SK-N-SH (cell line): ENCODE results near the gene GALNT13. TPM values are rescaled to one million over a fixed set of nuclear protein-coding genes. Genes with fewer than 3 reads are reported as not detected.

Experiments used
- CTCF ChIA-PET: fragments of 300-600, 350-600 bp; formaldehyde crosslinking; extraction: SDS; loops from one replicate; lab custom pipeline; 2021; lab: Yijun Ruan, JAX
- POLR2A ChIA-PET: fragments of 350-600 bp; sonication (Branson Sonifier 250); formaldehyde crosslinking; extraction: SDS; loops from one replicate; lab custom pipeline; 2020; ENCODE audit warnings: antibody characterized with exemption, inconsistent platforms; lab: Yijun Ruan, JAX
- DNase-seq: peaks from one replicate; pipeline ENCODE4 v3.0.0; 2012
- H2AFZ ChIP-seq: fragments of 200-600 bp; sonication (generic); 2 replicates; pipeline ENCODE4 v1.8.1; 2016; ENCODE audit warnings: antibody characterized with exemption, mild to moderate bottlenecking, low read depth
- H3F3A ChIP-seq: fragments of 200-600 bp; sonication (generic); replicated peaks from 2 replicates; pipeline ENCODE3; 2016; ENCODE audit warnings: antibody characterized with exemption, mild to moderate bottlenecking; ENCODE audit not compliant: insufficient read depth
- H3K27ac ChIP-seq, 2 experiments: fragments of 200-500 bp in 1 of 2; fragments of 200-600 bp in 1 of 2; sonication (Bioruptor generic) in 1 of 2; sonication (generic), shearing (Covaris generic) in 1 of 2; 2 replicates each; pipeline versions ENCODE4 v1.5.1 to v1.6.1; 2014 to 2016; ENCODE audit warnings: low read depth in 2 of 2, inconsistent platforms in 1 of 2, low read length in 1 of 2, mild to moderate bottlenecking in 1 of 2, mixed read lengths in 1 of 2
- H3K27me3 ChIP-seq: fragments of 200-600 bp; sonication (generic), shearing (Covaris generic); 2 replicates; pipeline ENCODE4 v1.6.1; 2016; ENCODE audit warnings: mixed run types; ENCODE audit not compliant: insufficient read depth
- H3K36me3 ChIP-seq, 2 experiments: fragments of 200-500 bp in 1 of 2; fragments of 200-600 bp in 1 of 2; sonication (Bioruptor generic) in 1 of 2; sonication (generic) in 1 of 2; replicated peaks in 1 of 2; 2 replicates each; pipeline versions ENCODE3 to v1.5.1; 2014 to 2016; ENCODE audit warnings: low read length in 1 of 2, mild to moderate bottlenecking in 1 of 2; ENCODE audit not compliant: insufficient read depth in 2 of 2, control insufficient read depth in 1 of 2
- H3K4me1 ChIP-seq, 2 experiments: fragments of 200-500 bp in 1 of 2; fragments of 200-600 bp in 1 of 2; sonication (Bioruptor generic) in 1 of 2; sonication (generic), shearing (Covaris generic) in 1 of 2; 2 replicates each; pipeline versions ENCODE4 v1.5.1 to v1.6.1; 2014 to 2016; ENCODE audit warnings: low read depth in 1 of 2, low read length in 1 of 2, mixed run types in 1 of 2; ENCODE audit not compliant: insufficient read depth in 2 of 2, control insufficient read depth in 1 of 2
- H3K4me2 ChIP-seq: fragments of 200-600 bp; sonication (generic), shearing (Covaris generic); 2 replicates; pipeline ENCODE4 v1.6.1; 2017; ENCODE audit warnings: mixed run types
- H3K4me3 ChIP-seq, 2 experiments: fragments of 200-500 bp in 1 of 2; fragments of 200-600 bp in 1 of 2; sonication (Bioruptor generic) in 1 of 2; sonication (generic), shearing (Covaris generic) in 1 of 2; 2 replicates each; pipeline versions ENCODE4 v1.5.1 to v1.8.1; 2014 to 2016; ENCODE audit warnings: low read depth in 2 of 2, inconsistent platforms in 1 of 2, low read length in 1 of 2, mild to moderate bottlenecking in 1 of 2, mixed read lengths in 1 of 2, moderate library complexity in 1 of 2
- H3K79me2 ChIP-seq: fragments of 200-600 bp; sonication (generic); 2 replicates; pipeline ENCODE4 v1.8.1; 2017; ENCODE audit warnings: mild to moderate bottlenecking; ENCODE audit not compliant: insufficient read depth
- H3K9ac ChIP-seq: fragments of 200-600 bp; sonication (generic); 2 replicates; pipeline ENCODE4 v1.6.1; 2017; ENCODE audit warnings: mixed run types
- H3K9me2 ChIP-seq: fragments of 200-600 bp; sonication (generic); 2 replicates; pipeline ENCODE4 v1.6.1; 2017; ENCODE audit warnings: mixed run types
- H3K9me3 ChIP-seq: fragments of 200-600 bp; sonication (generic); 2 replicates; pipeline ENCODE4 v1.6.1; 2017; ENCODE audit warnings: mixed run types, mild to moderate bottlenecking, moderate library complexity
- H4K20me1 ChIP-seq: fragments of 200-600 bp; sonication (generic); 2 replicates; pipeline ENCODE4 v1.6.1; 2017; ENCODE audit warnings: mild to moderate bottlenecking, mixed run types; ENCODE audit not compliant: insufficient read depth
- CHD2 ChIP-seq: fragments of 150-350 bp; IDR thresholded peaks from 2 replicates; pipeline ENCODE4 v1.6.1; 2018; ENCODE audit warnings: low read length; ENCODE audit not compliant: partially characterized antibody
- ELF1 ChIP-seq: IDR thresholded peaks from 2 replicates; pipeline ENCODE4 v1.4.0; 2012
- EP300 ChIP-seq, 2 experiments: IDR thresholded peaks; 2 replicates each; pipeline versions ENCODE4 v1.4.0 to v1.6.1; 2012; ENCODE audit warnings: borderline replicate concordance in 1 of 2, low read depth in 1 of 2, low read length in 1 of 2
- GABPA ChIP-seq: IDR thresholded peaks from 2 replicates; pipeline ENCODE4 v1.4.0; 2012; ENCODE audit warnings: low read depth, mild to moderate bottlenecking
- IRF3 ChIP-seq: fragments of 150-350 bp; IDR thresholded peaks from 2 replicates; pipeline ENCODE4 v1.6.1; 2016; ENCODE audit warnings: mild to moderate bottlenecking, low read depth, low read length
- JUND ChIP-seq: IDR thresholded peaks from 2 replicates; pipeline ENCODE4 v1.4.0; 2012
- MAX ChIP-seq: IDR thresholded peaks from 2 replicates; pipeline ENCODE4 v1.4.0; 2012; ENCODE audit warnings: low read depth
- MXI1 ChIP-seq: IDR thresholded peaks from 2 replicates; pipeline ENCODE4 v1.6.1; 2012; ENCODE audit warnings: mild to moderate bottlenecking, low read depth, low read length, improper control_type of control experiment
- NFIC ChIP-seq: IDR thresholded peaks from 2 replicates; pipeline ENCODE4 v1.4.0; 2012; ENCODE audit warnings: borderline replicate concordance
- NRF1 ChIP-seq: IDR thresholded peaks from 2 replicates; pipeline ENCODE4 v1.6.1; 2012; ENCODE audit warnings: low read depth, mild to moderate bottlenecking, low read length
- RAD21 ChIP-seq: IDR thresholded peaks from 2 replicates; pipeline ENCODE4 v1.6.1; 2012; ENCODE audit warnings: mild to moderate bottlenecking, low read length
- RCOR1 ChIP-seq: fragments of 150-350 bp; IDR thresholded peaks from 2 replicates; pipeline ENCODE4 v1.6.1; 2017; ENCODE audit warnings: antibody characterized with exemption, low read length
- SIN3A ChIP-seq: IDR thresholded peaks from 2 replicates; pipeline ENCODE4 v1.6.1; 2012; ENCODE audit warnings: low read depth, mild to moderate bottlenecking, low read length, moderate library complexity, borderline replicate concordance
- SMC3 ChIP-seq: IDR thresholded peaks from 2 replicates; pipeline ENCODE4 v1.6.1; 2012; ENCODE audit warnings: low read depth, low read length, improper control_type of control experiment
- TAF1 ChIP-seq: IDR thresholded peaks from 2 replicates; pipeline ENCODE4 v1.6.1; 2012; ENCODE audit warnings: low read depth, mild to moderate bottlenecking, low read length, moderate library complexity, borderline replicate concordance
- TCF12 ChIP-seq: IDR thresholded peaks from 2 replicates; pipeline ENCODE4 v1.4.0; 2012
- TEAD4 ChIP-seq: IDR thresholded peaks from 2 replicates; pipeline ENCODE4 v1.4.0; 2012; ENCODE audit warnings: mild to moderate bottlenecking, borderline replicate concordance; ENCODE audit not compliant: insufficient read depth
- USF1 ChIP-seq: IDR thresholded peaks from 2 replicates; pipeline ENCODE4 v1.4.0; 2012; ENCODE audit warnings: low read depth, borderline replicate concordance
- USF2 ChIP-seq: fragments of 150-350 bp; IDR thresholded peaks from 2 replicates; pipeline ENCODE4 v1.6.1; 2017; ENCODE audit warnings: antibody characterized with exemption, low read length, low read depth, borderline replicate concordance
- WGBS: methylation state at CpG from one replicate; pipeline ENCODE4 v1.1.6; 2017; ENCODE audit warnings: low lambda C conversion rate; 5-methylcytosine and 5-hydroxymethylcytosine counted together
- polyA plus RNA-seq, 3 experiments: library from polyadenylated mRNA; depleted of rRNA; stranded (reverse); fragments of >200 nt; gene quantifications; 2 replicates each; pipeline ENCODE4 v1.2.3, GENCODE V29; 2012
- TF ChIP-seq, protein P1 (sequence below): IDR thresholded peaks from 2 replicates; pipeline ENCODE4 v1.4.0; 2012; ENCODE audit warnings: low read depth, borderline replicate concordance

The GALNT13 gene
- polyA plus RNA-seq, 1 of the 3 experiments (the other 2 are of a cell fraction): 0.33 TPM

DNA sequence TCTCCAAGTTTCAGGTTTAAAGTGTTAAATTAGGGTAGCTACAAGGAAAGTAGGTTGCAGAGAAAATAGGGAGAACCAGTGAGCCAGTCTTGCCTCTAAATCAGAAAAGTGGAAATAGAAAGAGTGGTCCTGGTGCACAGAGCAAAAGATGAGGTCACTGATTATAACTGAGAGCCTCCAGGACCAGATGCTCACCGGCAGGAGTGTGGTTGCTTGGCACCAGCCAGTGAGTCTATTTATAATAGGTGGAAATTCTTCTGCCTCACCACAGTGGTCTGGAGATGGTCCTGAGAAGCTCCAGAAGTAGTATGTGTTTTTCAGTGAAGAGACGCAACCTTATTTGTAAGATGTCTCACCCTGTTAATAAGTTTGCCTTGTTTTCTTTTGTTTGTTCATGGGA is 452.9 kb downstream of the GALNT13 start:
- Histone ChIP-seq H3F3A (no peaks in the 10 kb centered on the region), H4K20me1 (no peaks in the 10 kb centered on the region), H2AFZ (no peak overlapping the region), H3K27ac (peak overlapping the region in 1 of 2 experiments; percentile 67; a peak in 2 of 4 replicates), H3K79me2 (no peaks in the 10 kb centered on the region), H3K9me2 (no peaks in the 10 kb centered on the region), H3K4me2 (no peak overlapping the region), H3K4me3 (no peak overlapping the region), H3K36me3 (no peaks in the 10 kb centered on the region), H3K4me1 (peaks cover 0 to 5% of the 10 kb centered on the region in 2 experiments; a peak in 1 of 4 replicates), H3K27me3 (no peaks in the 10 kb centered on the region), H3K9me3 (no peaks in the 10 kb centered on the region), H3K9ac (no peak overlapping the region)
- WGBS: 54% methylated on average over 2 of the region's 2 CpGs
- ChIA-PET CTCF (interaction anchor here (1.0 to 2.4 kb wide), 2 partner anchors 32 to 50 kb away, joined by 3 to 8 read pairs; no protein-coding TSS in a partner anchor), POLR2A (no interaction called here)
- peak; percentile 17 for DNase-seq
- TF ChIP-seq JUND (no peak), NRF1 (no peak), EP300 (IDR thresholded peaks at IDR 0.05; ENCODE audit: borderline replicate concordance in 1 of 2, low read depth in 1 of 2, low read length in 1 of 2) (peak in 1 of 2 experiments; percentile 14; a peak in 1 of 4 replicates)

DNA sequence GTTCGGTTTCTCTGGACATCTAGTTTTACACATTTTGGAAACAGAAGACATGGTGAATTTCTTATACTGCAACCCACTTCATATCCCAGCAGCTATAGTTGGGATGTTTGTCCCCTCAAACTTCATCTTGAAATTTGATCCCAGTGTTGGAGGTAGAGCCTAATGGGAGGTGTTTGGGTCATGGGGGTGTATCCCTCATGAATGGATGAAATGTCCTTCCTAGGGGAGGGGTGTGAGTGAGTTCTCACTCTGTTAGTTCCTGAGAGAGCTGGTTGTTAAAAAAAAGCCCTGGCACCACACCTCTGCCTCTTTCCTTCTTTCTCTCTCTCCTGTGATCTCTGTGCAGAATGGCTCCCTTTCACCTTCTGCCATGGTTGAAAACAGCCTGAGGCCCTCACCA is 457.8 kb downstream of the GALNT13 start:
- H3K79me2 ChIP-seq: no peaks in the 10 kb centered on the region
- H3K4me2 ChIP-seq: no peak overlapping the region
- no peak overlapping the region for H3K4me3 ChIP-seq
- H3K27ac ChIP-seq: no peak overlapping the region
- no peak for DNase-seq
- WGBS: 63% methylated on average over 1 of the region's 1 CpG
- no peak overlapping the region for H2AFZ ChIP-seq
- no peaks in the 10 kb centered on the region for H3K9me3 ChIP-seq
- no peak for TF ChIP-seq RAD21
- TF ChIP-seq SMC3: no peak
- TF ChIP-seq GABPA: no peak
- TF ChIP-seq TCF12: no peak
- no peak for TF ChIP-seq TAF1
- no peak for TF ChIP-seq RCOR1
- TF ChIP-seq NFIC: no peak
- TF ChIP-seq USF1: no peak
- TF ChIP-seq, protein P1, sequence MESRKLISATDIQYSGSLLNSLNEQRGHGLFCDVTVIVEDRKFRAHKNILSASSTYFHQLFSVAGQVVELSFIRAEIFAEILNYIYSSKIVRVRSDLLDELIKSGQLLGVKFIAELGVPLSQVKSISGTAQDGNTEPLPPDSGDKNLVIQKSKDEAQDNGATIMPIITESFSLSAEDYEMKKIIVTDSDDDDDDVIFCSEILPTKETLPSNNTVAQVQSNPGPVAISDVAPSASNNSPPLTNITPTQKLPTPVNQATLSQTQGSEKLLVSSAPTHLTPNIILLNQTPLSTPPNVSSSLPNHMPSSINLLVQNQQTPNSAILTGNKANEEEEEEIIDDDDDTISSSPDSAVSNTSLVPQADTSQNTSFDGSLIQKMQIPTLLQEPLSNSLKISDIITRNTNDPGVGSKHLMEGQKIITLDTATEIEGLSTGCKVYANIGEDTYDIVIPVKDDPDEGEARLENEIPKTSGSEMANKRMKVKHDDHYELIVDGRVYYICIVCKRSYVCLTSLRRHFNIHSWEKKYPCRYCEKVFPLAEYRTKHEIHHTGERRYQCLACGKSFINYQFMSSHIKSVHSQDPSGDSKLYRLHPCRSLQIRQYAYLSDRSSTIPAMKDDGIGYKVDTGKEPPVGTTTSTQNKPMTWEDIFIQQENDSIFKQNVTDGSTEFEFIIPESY: no peak
- no peak for TF ChIP-seq ELF1
- TF ChIP-seq MAX: no peak
- no peak for TF ChIP-seq USF2
- no peak for TF ChIP-seq TEAD4
- TF ChIP-seq SIN3A: no peak
- TF ChIP-seq MXI1: no peak
- no peak for TF ChIP-seq JUND
- no peak for TF ChIP-seq CHD2
- no peak for TF ChIP-seq IRF3
- H3K9me2 ChIP-seq: no peaks in the 10 kb centered on the region
- no peaks in the 10 kb centered on the region for H3K36me3 ChIP-seq
- peaks cover 0 to 4% of the 10 kb centered on the region in 2 experiments; a peak in 1 of 4 replicates for H3K4me1 ChIP-seq
- no peak overlapping the region for H3K9ac ChIP-seq
- no peaks in the 10 kb centered on the region for H3K27me3 ChIP-seq
- CTCF ChIA-PET: no interaction called here
- POLR2A ChIA-PET: no interaction called here
- no peaks in the 10 kb centered on the region for H4K20me1 ChIP-seq
- H3F3A ChIP-seq: no peaks in the 10 kb centered on the region
